HG02943 (cell line): Measurements from ENCODE around the gene VWA7.

Source experiments
- ATAC-seq: cut with Tn5 transposase; IDR thresholded peaks from one replicate; pipeline ENCODE4 v1.9.1; 2021; ENCODE audit warnings: mild to moderate bottlenecking, low read depth, moderate library complexity; ENCODE audit not compliant: unreplicated experiment

Gene VWA7

GRCh38 chr6:31779908-31780307 lies 2.8 kb upstream of the VWA7 start:
- ATAC-seq: no peak

- ATAC-seq: no peak
Observed at GRCh38 chr6:31778999-31779885, 2.1 kb upstream of the VWA7 start.

- ATAC-seq: no peak
Observed at GRCh38 chr6:31778193-31778592, 1.1 kb upstream of the VWA7 start.

- ATAC-seq: no peak
Observed at GRCh38 chr6:31777667-31778050, 531 bp upstream of the VWA7 start.

GRCh38 chr6:31776485-31776988 lies 591 bp downstream of the VWA7 start:
- no peak for ATAC-seq

- ATAC-seq: no peak
Observed at GRCh38 chr6:31775633-31776484, 1.3 kb downstream of the VWA7 start.

- ATAC-seq: no peak
Observed at GRCh38 chr6:31775184-31775583, 1.9 kb downstream of the VWA7 start.

- no peak for ATAC-seq
Observed at GRCh38 chr6:31771992-31772358, 5.2 kb downstream of the VWA7 start.

- no peak for ATAC-seq
Observed at GRCh38 chr6:31770860-31771259, 6.3 kb downstream of the VWA7 start.

- no peak for ATAC-seq
Observed at GRCh38 chr6:31769684-31770371, 7.3 kb downstream of the VWA7 start.

- ATAC-seq: no peak
Observed at GRCh38 chr6:31768363-31769257, 8.5 kb downstream of the VWA7 start.

GRCh38 chr6:31767096-31767645 lies 10.0 kb downstream of the VWA7 start:
- no peak for ATAC-seq

- no peak for ATAC-seq
Observed at GRCh38 chr6:31765910-31766794, 11.0 kb downstream of the VWA7 start.

- ATAC-seq: no peak
Observed at GRCh38 chr6:31765559-31765909, 11.6 kb downstream of the VWA7 start.

GRCh38 chr6:31764198-31764597 lies 12.9 kb downstream of the VWA7 start:
- ATAC-seq: no peak

- ATAC-seq: no peak
Observed at GRCh38 chr6:31763619-31763940, 13.5 kb downstream of the VWA7 start.

GRCh38 chr6:31762878-31763618 lies 14.1 kb downstream of the VWA7 start:
- ATAC-seq: no peak

- no peak for ATAC-seq
Observed at GRCh38 chr6:31762356-31762755, 14.8 kb downstream of the VWA7 start, which contains the start of gene SAPCD1. SAPCD1 (plus strand) TSS chr6:31762656; CDS start chr6:31763055, 399 bp downstream.
